ENCODE data around the gene GOT1.

GRCh38 chr10:99432047-99432446, 1.6 kb upstream of the GOT1 start:
- TF ChIP-seq, protein P1, sequence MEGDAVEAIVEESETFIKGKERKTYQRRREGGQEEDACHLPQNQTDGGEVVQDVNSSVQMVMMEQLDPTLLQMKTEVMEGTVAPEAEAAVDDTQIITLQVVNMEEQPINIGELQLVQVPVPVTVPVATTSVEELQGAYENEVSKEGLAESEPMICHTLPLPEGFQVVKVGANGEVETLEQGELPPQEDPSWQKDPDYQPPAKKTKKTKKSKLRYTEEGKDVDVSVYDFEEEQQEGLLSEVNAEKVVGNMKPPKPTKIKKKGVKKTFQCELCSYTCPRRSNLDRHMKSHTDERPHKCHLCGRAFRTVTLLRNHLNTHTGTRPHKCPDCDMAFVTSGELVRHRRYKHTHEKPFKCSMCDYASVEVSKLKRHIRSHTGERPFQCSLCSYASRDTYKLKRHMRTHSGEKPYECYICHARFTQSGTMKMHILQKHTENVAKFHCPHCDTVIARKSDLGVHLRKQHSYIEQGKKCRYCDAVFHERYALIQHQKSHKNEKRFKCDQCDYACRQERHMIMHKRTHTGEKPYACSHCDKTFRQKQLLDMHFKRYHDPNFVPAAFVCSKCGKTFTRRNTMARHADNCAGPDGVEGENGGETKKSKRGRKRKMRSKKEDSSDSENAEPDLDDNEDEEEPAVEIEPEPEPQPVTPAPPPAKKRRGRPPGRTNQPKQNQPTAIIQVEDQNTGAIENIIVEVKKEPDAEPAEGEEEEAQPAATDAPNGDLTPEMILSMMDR (conservative IDR thresholded peaks at IDR 0.05; ENCODE audit: low read depth, low read length), result no peak
- TF ChIP-seq EZH2 (IDR thresholded peaks at IDR 0.05; ENCODE audit: low read length, unreplicated experiment), result no peak
